ENCODE data around the gene NKX3-2.

NKX3-2 gene

DNA sequence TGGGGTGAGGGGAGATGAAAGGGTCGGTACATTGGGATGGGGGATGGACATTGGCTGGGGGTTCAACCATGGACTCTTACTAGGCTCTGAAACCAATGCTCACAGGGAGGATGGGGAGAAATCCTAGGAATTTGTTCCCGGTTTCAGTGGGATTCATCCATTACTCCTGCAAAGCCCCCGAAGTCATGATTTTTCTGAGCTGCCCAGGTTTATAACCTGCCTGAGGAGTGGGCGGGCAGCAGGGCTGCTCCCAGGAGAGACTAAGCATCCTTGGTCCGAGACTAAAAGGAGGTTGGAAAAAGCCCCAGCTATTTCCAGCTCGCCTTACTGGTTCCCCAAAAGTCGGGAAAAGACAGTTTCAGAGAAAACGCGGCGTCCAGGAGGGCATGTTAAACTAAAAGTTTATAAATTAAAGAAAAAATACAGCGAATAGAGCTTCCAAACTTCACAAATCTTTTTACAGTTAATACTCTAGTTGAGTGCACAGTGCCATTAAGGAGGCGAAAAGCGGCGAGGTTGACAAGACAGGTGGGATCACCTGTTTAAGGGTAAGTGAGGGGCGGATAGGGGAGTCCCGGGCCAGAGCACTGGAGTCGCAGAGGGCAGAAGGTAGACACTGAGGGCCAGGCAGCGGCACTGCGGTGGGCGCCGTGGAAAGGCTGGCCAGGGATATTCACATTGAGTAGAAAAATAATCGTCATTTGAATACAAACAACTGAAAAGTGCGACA is 3.7 kb downstream of the NKX3-2 start:
- no peak for DNase-seq (ENCODE audit: low read depth)
- H3K4me3 ChIP-seq (replicated peaks; ENCODE audit: low read depth, low read length), result no peak overlapping the region
- TF ChIP-seq, protein P1, sequence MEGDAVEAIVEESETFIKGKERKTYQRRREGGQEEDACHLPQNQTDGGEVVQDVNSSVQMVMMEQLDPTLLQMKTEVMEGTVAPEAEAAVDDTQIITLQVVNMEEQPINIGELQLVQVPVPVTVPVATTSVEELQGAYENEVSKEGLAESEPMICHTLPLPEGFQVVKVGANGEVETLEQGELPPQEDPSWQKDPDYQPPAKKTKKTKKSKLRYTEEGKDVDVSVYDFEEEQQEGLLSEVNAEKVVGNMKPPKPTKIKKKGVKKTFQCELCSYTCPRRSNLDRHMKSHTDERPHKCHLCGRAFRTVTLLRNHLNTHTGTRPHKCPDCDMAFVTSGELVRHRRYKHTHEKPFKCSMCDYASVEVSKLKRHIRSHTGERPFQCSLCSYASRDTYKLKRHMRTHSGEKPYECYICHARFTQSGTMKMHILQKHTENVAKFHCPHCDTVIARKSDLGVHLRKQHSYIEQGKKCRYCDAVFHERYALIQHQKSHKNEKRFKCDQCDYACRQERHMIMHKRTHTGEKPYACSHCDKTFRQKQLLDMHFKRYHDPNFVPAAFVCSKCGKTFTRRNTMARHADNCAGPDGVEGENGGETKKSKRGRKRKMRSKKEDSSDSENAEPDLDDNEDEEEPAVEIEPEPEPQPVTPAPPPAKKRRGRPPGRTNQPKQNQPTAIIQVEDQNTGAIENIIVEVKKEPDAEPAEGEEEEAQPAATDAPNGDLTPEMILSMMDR (IDR thresholded peaks at IDR 0.05; ENCODE audit: low read length, missing control alignments), result no peak

DNA sequence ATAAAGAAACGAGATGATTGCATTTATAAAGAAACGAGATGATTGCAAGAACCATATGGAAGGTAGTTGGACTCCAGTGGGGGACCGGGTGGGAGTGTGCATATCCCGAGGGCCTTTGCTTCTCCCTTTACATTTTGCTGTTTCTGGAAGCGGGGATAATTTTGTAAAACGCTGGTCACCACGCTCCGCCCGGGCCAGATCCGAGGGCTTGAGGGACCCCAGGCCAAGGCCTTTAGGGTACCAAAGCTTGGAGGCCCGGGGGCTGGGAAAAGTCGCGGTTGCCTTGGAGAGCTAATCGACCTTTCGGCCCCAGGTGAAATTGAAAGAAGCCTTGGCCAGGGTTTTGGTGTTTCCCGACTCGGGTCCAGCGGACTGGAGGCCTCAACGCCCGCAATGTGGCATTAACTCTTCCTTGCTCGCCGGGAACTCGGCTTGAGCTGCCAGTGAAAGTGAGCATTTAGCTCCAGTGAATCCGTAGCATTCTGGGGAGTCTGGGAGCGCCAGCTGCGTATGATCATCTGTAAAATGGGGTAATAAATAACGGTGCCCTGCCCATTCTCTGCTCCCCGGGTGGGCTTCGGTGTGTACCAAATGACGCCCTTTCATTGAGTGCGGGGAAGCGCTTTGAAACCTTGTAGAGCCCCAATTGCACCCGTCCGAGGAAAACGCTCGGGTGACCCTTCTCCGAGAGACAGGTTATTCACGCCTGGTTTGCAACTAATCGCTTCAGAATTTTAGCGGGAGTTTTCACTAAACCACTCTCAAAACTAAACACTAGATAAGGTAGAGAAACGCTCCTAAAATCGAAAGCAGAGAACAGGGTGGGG is 4.5 kb downstream of the NKX3-2 start:
- TF ChIP-seq, protein P1 (IDR thresholded peaks at IDR 0.05; ENCODE audit: low read length, missing control alignments), result no peak
- no peak overlapping the region for H3K4me3 ChIP-seq (replicated peaks; ENCODE audit: low read depth, low read length)
- no peak for DNase-seq (ENCODE audit: low read depth)

DNA sequence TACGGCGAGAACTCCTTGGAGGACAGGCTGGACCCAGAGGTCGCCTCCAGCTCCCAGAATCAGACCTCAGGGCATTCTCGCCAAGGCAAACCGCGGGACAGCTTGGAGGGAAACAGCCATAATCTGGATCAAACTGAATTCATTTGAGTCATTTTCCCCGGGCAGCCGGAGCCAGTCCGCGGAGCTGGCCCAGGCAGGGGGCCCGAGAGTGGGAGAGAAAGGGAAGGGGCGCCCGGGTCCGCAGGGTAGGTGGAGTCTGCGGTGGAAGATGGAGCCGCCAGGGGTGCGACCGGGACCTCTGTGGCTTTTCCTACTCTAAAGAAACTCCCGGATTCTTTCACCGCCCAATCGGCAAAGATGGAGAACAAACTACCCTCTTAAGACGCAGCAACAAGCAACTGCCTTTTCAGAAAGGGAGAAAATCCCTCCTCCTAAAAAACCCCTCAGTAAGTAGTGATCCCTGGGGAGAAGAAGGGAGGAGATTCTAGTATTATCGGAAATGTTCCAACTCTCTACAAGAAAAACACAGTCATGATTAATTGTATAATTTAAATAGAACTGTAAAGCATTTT is 5.2 kb downstream of the NKX3-2 start:
- TF ChIP-seq, protein P1 (IDR thresholded peaks at IDR 0.05; ENCODE audit: low read length, missing control alignments), result no peak
- no peak overlapping the region for H3K4me3 ChIP-seq (replicated peaks; ENCODE audit: low read depth, low read length)
- no peak for DNase-seq (ENCODE audit: low read depth)

DNA sequence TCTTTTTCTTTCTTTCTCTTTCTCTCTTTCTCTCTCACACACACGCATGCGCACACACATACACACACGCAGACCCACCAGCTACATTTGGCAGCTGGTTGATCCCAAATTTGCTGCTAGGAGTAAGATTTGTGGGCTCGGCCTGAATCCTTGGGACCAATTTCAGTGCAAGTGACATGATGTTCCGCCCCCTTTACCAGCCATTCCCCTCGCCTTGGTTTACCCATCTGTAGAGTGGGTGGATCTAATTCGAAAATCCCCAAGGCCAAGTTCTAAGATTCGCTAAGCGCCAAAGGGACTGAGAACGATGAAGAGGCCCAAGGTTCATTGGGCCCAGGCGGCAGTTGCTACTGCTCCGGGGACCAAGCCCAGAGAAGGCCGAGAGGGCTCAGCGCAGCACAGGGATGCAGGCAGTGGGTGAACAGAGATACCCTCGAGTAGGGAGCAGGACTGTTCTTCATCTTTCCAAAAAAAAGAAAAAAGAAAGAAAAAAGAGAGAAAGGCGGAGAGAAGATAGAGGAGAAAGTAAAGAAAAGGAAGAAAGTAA is 5.8 kb downstream of the NKX3-2 start:
- no peak overlapping the region for H3K4me3 ChIP-seq (replicated peaks; ENCODE audit: low read depth, low read length)
- TF ChIP-seq, protein P1 (IDR thresholded peaks at IDR 0.05; ENCODE audit: low read length, missing control alignments), result no peak
- DNase-seq (ENCODE audit: low read depth), result no peak

DNA sequence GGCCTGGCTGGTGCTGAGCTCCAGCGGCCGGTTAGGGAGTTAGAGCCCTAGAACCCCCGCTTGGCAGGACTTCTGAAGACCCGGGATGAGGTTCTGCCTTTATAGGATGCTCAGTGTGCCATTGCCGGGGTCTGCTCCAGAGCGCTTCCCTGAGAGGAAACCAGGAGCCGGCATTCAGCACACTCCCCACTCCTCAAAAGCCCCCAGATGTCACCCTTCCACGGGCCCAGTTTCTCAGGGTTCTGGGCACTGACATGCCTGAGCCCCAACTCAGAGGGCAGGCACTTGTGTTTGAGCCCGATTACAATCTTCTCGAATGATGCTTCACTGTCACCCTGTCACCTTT is 6.5 kb downstream of the NKX3-2 start:
- TF ChIP-seq, protein P1 (IDR thresholded peaks at IDR 0.05; ENCODE audit: low read length, missing control alignments), result no peak
- no peak overlapping the region for H3K4me3 ChIP-seq (replicated peaks; ENCODE audit: low read depth, low read length)
- DNase-seq (ENCODE audit: low read depth), result no peak

DNA sequence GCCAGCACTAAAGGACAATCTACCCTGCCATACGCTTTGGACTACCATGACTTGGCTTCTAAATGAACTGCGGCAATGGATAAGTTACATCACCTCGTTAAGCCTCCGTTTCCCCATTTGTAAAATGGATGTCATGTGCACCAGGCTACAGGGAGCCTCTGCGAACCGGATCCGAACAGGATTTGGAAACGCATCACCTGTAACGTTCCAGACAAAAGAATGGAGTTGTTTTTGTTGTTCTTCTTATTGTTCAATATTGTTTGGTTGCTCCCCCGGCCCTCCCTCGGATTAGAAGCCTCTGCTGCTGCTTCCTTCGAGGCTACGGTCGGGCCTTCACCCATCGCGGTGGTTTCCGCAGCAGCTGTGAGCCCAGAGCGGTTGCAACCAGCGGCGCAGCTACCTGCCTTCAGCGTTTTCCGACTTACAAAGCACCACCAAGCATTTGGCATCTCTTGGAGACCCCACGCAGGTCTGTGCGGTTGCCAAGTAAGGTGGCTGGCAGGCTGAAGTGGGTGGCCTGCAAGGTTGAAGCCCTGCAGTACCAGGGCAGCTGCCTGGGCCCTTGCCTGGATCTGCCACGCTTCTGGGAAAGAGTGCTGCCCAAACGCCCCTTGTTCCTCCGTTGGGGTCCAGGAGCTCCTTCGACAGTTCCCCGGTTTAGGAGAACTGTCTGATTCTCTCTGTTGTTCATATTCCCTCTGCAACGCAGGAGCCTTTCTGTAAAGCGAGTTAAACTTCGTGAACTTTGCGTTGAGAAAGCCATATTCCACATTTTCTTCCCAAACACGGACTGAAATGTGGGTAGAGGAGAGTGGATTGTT is 7.1 kb downstream of the NKX3-2 start:
- no peak for DNase-seq (ENCODE audit: low read depth)
- TF ChIP-seq, protein P1 (IDR thresholded peaks at IDR 0.05; ENCODE audit: low read length, missing control alignments), result no peak
- no peak overlapping the region for H3K4me3 ChIP-seq (replicated peaks; ENCODE audit: low read depth, low read length)
